ENCODE data around the gene ARMC9.
"Not testable (repeated sequence)": the region's sequence is repeated elsewhere in the genome, so short reads cannot be mapped to it uniquely, and the experiment has no call there.

Gene ARMC9

GRCh38 chr2:231343006-231343710, 144.7 kb downstream of the ARMC9 start:
- DNase-seq (ENCODE audit: low spot score): no peak

GRCh38 chr2:231343988-231344387, 145.6 kb downstream of the ARMC9 start:
- DNase-seq (ENCODE audit: low spot score): no peak

GRCh38 chr2:231344851-231345250, 146.4 kb downstream of the ARMC9 start:
- DNase-seq (ENCODE audit: low spot score): no peak

GRCh38 chr2:231347081-231347480, 148.7 kb downstream of the ARMC9 start:
- no peak for DNase-seq (ENCODE audit: low spot score)

GRCh38 chr2:231347638-231348037, 149.2 kb downstream of the ARMC9 start:
- DNase-seq (ENCODE audit: low spot score): no peak

GRCh38 chr2:231348173-231348572, 149.7 kb downstream of the ARMC9 start:
- no peak for DNase-seq (ENCODE audit: low spot score)

- DNase-seq (ENCODE audit: low spot score): no peak
These were observed 150.4 kb downstream of the ARMC9 start for GRCh38 chr2:231348704-231349373.

- not testable (repeated sequence) for DNase-seq (ENCODE audit: low spot score)
These were observed 150.9 kb downstream of the ARMC9 start for GRCh38 chr2:231349374-231349735.

- no peak for DNase-seq (ENCODE audit: low spot score)
These were observed 153.2 kb downstream of the ARMC9 start for GRCh38 chr2:231351648-231352047.

- no peak for DNase-seq (ENCODE audit: low spot score)
These were observed 155.0 kb downstream of the ARMC9 start for GRCh38 chr2:231353469-231353868.

- DNase-seq (ENCODE audit: low spot score): no peak
These were observed 157.4 kb downstream of the ARMC9 start for GRCh38 chr2:231355508-231356465.

- no peak for DNase-seq (ENCODE audit: low spot score)
These were observed 158.0 kb downstream of the ARMC9 start for GRCh38 chr2:231356466-231356844.

GRCh38 chr2:231357048-231357447, 158.6 kb downstream of the ARMC9 start:
- no peak for DNase-seq (ENCODE audit: low spot score)

GRCh38 chr2:231357931-231358330, 159.5 kb downstream of the ARMC9 start:
- no peak for DNase-seq (ENCODE audit: low spot score)

- no peak for DNase-seq (ENCODE audit: low spot score)
These were observed 161.0 kb downstream of the ARMC9 start for GRCh38 chr2:231359441-231359840.

- DNase-seq (ENCODE audit: low spot score): no peak
These were observed 161.5 kb downstream of the ARMC9 start for GRCh38 chr2:231359948-231360347.

- DNase-seq (ENCODE audit: low spot score): no peak
These were observed 162.0 kb downstream of the ARMC9 start for GRCh38 chr2:231360401-231360800.

GRCh38 chr2:231360881-231361371, 162.5 kb downstream of the ARMC9 start:
- no peak for DNase-seq (ENCODE audit: low spot score)

GRCh38 chr2:231361701-231362554, 163.5 kb downstream of the ARMC9 start:
- no peak for DNase-seq (ENCODE audit: low spot score)

GRCh38 chr2:231362555-231363184, 164.2 kb downstream of the ARMC9 start:
- DNase-seq (ENCODE audit: low spot score): no peak

GRCh38 chr2:231364061-231364460, 165.6 kb downstream of the ARMC9 start:
- no peak for DNase-seq (ENCODE audit: low spot score)

Data from SW480 (cell line).